ENCODE results near the gene RPS6KB1.

GRCh38 chr17:59872351-59872750, 20.6 kb upstream of the RPS6KB1 start:
- TF ChIP-seq POLR2AphosphoS5 (IDR thresholded peaks at IDR 0.05): no peak
- TF ChIP-seq, protein P1, sequence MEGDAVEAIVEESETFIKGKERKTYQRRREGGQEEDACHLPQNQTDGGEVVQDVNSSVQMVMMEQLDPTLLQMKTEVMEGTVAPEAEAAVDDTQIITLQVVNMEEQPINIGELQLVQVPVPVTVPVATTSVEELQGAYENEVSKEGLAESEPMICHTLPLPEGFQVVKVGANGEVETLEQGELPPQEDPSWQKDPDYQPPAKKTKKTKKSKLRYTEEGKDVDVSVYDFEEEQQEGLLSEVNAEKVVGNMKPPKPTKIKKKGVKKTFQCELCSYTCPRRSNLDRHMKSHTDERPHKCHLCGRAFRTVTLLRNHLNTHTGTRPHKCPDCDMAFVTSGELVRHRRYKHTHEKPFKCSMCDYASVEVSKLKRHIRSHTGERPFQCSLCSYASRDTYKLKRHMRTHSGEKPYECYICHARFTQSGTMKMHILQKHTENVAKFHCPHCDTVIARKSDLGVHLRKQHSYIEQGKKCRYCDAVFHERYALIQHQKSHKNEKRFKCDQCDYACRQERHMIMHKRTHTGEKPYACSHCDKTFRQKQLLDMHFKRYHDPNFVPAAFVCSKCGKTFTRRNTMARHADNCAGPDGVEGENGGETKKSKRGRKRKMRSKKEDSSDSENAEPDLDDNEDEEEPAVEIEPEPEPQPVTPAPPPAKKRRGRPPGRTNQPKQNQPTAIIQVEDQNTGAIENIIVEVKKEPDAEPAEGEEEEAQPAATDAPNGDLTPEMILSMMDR (IDR thresholded peaks at IDR 0.05; ENCODE audit: poor library complexity, severe bottlenecking): no peak
- no peak for TF ChIP-seq EZH2 (IDR thresholded peaks at IDR 0.05; ENCODE audit: borderline replicate concordance, insufficient read depth, low read length, poor library complexity, severe bottlenecking)
- TF ChIP-seq RAD21 (conservative IDR thresholded peaks at IDR 0.05): no peak
- no peak for TF ChIP-seq REST (IDR thresholded peaks at IDR 0.05; ENCODE audit: borderline replicate concordance)
- TF ChIP-seq EP300 (conservative IDR thresholded peaks at IDR 0.05; ENCODE audit: poor library complexity, severe bottlenecking): no peak
- TF ChIP-seq SMC3 (conservative IDR thresholded peaks at IDR 0.05; ENCODE audit: poor library complexity): no peak
- TF ChIP-seq MXI1 (conservative IDR thresholded peaks at IDR 0.05; ENCODE audit: poor library complexity, severe bottlenecking): no peak

All from neural cell (in vitro differentiated cells).